ENCODE results near the gene HMGB1.

Gene HMGB1

DNA sequence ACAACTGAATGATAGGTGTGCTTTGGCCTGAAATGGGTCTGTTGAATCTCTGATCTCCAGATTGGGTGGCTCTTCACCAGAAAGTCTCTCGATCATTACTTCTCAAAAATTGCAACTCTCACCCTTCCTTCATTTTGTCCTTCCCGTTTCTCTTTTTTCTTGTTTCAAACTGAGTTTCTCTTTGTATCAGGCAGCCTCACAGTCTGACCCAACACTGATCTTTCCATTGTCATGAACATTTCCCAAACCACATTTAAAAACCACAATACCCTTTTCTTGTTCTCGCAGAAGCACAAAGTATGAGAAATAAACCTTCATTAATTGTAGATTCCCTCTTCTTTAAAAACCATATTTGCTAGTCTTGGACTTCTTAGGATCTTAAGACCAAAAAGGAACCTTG lies 33.6 kb upstream of the HMGB1 start:
- no peak overlapping the region for H3K4me3 ChIP-seq (ENCODE audit: low read depth, low read length)
- TF ChIP-seq, protein P1, sequence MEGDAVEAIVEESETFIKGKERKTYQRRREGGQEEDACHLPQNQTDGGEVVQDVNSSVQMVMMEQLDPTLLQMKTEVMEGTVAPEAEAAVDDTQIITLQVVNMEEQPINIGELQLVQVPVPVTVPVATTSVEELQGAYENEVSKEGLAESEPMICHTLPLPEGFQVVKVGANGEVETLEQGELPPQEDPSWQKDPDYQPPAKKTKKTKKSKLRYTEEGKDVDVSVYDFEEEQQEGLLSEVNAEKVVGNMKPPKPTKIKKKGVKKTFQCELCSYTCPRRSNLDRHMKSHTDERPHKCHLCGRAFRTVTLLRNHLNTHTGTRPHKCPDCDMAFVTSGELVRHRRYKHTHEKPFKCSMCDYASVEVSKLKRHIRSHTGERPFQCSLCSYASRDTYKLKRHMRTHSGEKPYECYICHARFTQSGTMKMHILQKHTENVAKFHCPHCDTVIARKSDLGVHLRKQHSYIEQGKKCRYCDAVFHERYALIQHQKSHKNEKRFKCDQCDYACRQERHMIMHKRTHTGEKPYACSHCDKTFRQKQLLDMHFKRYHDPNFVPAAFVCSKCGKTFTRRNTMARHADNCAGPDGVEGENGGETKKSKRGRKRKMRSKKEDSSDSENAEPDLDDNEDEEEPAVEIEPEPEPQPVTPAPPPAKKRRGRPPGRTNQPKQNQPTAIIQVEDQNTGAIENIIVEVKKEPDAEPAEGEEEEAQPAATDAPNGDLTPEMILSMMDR (IDR thresholded peaks at IDR 0.05; ENCODE audit: low read depth, low read length) = no peak

DNA sequence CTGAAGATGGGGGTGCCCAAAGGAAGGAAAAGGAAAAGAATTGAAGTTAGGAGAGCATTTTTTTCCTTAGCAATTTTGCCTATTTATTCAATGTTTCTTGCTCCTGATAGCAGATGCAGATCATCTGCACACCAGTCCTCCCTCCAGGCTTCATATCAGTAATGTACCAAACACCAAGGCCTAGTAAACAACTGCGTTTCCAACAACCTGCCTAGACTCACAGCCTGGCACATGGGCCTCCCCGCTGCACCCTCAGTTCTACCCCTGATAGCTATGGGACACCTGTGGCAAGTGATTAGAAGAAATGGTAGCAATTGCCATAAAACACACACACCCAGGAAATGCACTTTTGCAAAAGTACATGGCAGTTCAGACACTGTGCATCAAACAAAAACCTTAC lies 30.4 kb upstream of the HMGB1 start:
- no peak overlapping the region for H3K4me3 ChIP-seq (ENCODE audit: low read depth, low read length)
- TF ChIP-seq, protein P1 (IDR thresholded peaks at IDR 0.05; ENCODE audit: low read depth, low read length) = no peak

DNA sequence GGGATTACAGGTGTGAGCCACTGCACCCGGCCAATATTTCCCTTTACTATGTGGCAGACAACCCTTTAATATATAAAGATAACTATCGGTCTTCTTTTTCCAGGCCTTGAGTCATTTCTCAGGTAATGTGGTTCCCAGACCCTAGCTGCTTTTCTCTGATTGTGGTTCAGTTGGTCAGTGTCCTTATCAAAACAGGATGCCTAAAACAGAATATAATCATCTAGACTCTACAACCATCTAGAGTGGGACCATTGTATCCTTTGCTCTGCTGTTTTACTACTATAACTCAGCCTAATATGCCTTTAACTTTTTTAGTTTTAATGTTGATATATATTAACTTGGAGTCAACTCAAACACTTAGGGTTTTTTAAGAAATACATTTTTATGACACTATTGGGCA lies 30.0 kb upstream of the HMGB1 start:
- TF ChIP-seq, protein P1 (IDR thresholded peaks at IDR 0.05; ENCODE audit: low read depth, low read length) = no peak
- H3K4me3 ChIP-seq (ENCODE audit: low read depth, low read length) = no peak overlapping the region

DNA sequence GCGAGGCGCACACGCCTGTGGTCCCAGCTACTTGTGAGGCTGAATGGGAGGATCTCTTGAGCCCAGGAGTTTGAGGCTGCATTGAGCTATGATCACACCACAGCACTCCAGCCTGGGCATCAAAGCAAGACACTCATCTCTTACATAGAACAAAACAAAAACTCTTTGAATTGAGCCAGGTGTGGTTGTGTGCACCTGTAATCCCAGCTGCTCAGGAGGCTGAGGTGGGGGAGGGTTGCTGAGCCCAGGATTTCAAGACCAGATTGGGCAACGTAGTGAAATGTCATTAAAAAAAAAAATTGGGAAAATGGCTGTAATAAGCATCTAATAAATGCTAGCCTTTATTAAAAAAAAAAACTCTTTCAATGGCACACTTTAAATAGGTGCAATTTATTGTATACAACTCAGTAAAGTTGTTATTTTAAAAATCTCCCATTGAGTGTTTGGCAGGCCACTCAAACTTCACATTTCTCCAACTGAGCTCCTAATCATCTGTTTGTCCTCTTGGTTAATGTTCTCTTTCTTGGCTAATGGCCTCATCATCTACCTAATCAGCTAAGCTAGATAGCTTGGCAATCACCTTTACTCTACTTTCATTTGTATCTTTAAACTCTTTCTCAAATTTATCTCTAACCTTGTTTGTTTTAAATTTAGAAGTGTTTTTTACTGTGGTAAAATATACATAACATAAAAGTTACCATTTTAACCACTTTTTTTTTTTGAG lies 28.1 kb upstream of the HMGB1 start:
- TF ChIP-seq, protein P1 (IDR thresholded peaks at IDR 0.05; ENCODE audit: low read depth, low read length) = no peak
- H3K4me3 ChIP-seq (ENCODE audit: low read depth, low read length) = no peak overlapping the region

DNA sequence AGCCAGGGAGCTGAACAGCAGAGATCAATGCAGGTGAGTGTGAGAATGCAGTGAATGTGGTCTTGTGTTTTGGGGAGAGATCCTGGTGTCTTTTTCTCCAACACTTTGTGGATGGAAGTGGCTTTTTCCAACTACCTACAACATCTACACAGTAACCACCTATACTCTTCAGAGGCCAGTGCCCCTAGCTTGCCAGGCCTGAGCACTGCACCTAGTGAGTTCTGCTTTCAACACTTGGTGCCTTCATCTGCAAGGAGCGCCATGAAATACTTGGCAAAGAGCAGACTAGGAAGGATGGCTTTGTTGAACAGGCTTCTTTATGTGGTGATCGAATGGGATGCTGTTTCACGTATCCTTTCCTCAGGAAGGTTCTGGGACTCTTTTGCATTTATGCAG lies 21.3 kb upstream of the HMGB1 start:
- TF ChIP-seq, protein P1 (IDR thresholded peaks at IDR 0.05; ENCODE audit: low read depth, low read length) = no peak
- H3K4me3 ChIP-seq (ENCODE audit: low read depth, low read length) = no peak overlapping the region

DNA sequence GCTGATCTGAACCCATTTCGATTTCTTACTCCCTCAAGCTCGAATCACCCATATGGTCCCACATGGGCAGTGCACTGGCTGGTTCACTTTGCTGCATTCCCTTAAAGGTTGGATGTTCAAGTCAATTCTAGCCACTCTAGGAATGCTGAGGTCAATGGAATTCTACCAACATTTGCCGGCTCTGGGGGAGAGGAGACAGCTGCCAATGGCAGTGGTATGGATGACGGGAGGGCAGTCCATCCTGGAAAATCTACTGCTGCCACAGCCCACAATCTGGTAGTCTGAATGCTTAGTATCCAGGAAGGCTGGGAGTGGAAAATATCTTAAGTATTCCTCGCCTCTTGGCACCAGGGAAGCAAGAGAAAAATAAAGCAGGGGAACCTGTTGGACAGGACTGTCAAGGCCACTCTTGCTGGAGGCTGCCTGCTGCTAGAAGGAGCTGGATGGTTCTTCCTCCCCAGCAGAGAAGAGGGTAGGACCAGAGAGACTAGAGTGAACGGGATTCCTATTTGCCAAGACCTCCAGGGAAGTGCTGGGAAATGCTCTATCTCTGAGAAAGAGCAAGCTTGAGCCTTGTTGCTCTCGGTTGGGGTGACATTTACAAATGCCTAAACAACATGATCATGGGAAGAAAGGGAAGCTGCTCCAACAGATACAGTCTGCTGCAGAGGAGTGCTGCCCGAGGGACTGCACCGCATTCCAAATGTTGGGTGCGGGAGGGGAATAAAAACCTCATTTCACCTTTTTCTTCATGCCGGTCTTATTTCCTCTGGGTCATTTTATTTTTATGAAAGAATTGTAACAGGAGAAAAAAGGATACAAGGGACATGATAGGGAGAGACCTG lies 20.7 kb upstream of the HMGB1 start:
- H3K4me3 ChIP-seq (ENCODE audit: low read depth, low read length) = no peak overlapping the region
- TF ChIP-seq, protein P1 (IDR thresholded peaks at IDR 0.05; ENCODE audit: low read depth, low read length) = no peak

DNA sequence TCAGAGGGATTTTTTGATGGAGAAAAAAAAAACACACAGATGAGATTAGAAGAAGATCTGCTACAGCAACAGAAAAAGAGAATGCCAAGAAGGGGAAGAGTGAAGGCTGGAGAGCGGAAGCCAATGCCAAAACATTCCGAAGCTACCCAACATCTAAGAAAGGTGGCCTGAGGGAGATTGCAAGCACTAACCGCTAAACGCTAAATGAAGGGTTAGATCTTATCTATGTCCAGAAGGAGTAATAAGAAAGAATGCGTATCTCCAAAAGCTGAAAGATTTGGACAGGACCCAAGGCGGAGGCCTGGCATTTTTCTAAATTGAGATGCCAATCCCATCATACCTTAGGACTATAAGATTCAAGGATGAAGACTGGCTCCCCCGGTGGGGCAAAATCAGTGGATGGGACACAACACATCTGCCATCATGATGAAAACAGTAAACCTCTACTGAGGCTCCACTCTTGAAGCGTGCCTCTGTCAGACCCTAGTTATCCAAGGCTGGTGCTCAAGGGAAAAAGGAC lies 15.6 kb upstream of the HMGB1 start:
- no peak overlapping the region for H3K4me3 ChIP-seq (ENCODE audit: low read depth, low read length)
- TF ChIP-seq, protein P1 (IDR thresholded peaks at IDR 0.05; ENCODE audit: low read depth, low read length) = no peak

All from WI38 (cell line).